Epithelial cell of proximal tubule (primary cell): ENCODE data around the gene MALT1. TPM values are rescaled to one million over a fixed set of nuclear protein-coding genes. Genes with fewer than 3 reads are reported as not detected.
"Not testable (repeated sequence)": the region's sequence is repeated elsewhere in the genome, so short reads cannot be mapped to it uniquely, and the experiment has no call there.

Experiments
- DNase-seq: peaks from one replicate; pipeline ENCODE4 v3.0.0-alpha.2; 2011; ENCODE audit warnings: low read depth
- H3K4me3 ChIP-seq: 2 replicates; pipeline ENCODE4 v1.5.1; 2011; ENCODE audit warnings: low read depth, mild to moderate bottlenecking, low read length
- CTCF ChIP-seq: conservative IDR thresholded peaks from 2 replicates; pipeline ENCODE4 v1.5.1; 2012; ENCODE audit warnings: low read depth, mild to moderate bottlenecking, low read length
- total RNA-seq: library from RNA; depleted of rRNA; stranded (reverse); fragments of >200 nt; gene quantifications from 2 replicates; pipeline ENCODE4 v1.2.3, GENCODE V29; 2015

MALT1 gene
- total RNA-seq, 1 donor from 2014 or later = 47.7 TPM

GRCh38 chr18:58755304-58756010 is 84.2 kb downstream of the MALT1 start:
- no peak overlapping the region for H3K4me3 ChIP-seq
- no peak for TF ChIP-seq CTCF
- DNase-seq = no peak

- no peak for DNase-seq
- H3K4me3 ChIP-seq = no peak overlapping the region
- TF ChIP-seq CTCF = no peak
These were observed 84.9 kb downstream of the MALT1 start for GRCh38 chr18:58756148-58756547.

GRCh38 chr18:58756596-58757240 is 85.5 kb downstream of the MALT1 start:
- DNase-seq = no peak
- TF ChIP-seq CTCF = no peak
- no peak overlapping the region for H3K4me3 ChIP-seq

- not testable (repeated sequence) for H3K4me3 ChIP-seq, DNase-seq
These were observed 86.1 kb downstream of the MALT1 start for GRCh38 chr18:58757351-58757750.

- H3K4me3 ChIP-seq = no peak overlapping the region
- TF ChIP-seq CTCF = no peak
- DNase-seq = no peak
These were observed 86.8 kb downstream of the MALT1 start for GRCh38 chr18:58758046-58758445.

GRCh38 chr18:58758606-58759005 is 87.3 kb downstream of the MALT1 start:
- no peak overlapping the region for H3K4me3 ChIP-seq
- TF ChIP-seq CTCF = no peak
- DNase-seq = no peak

- H3K4me3 ChIP-seq = no peak overlapping the region
- no peak for TF ChIP-seq CTCF
- no peak for DNase-seq
These were observed 90.1 kb downstream of the MALT1 start for GRCh38 chr18:58761241-58761969.
